ENCODE data around the gene PTCD1.

- no peak for TF ChIP-seq REST (IDR thresholded peaks at IDR 0.05; ENCODE audit: unreplicated experiment)
- no peak for TF ChIP-seq CTCF (conservative IDR thresholded peaks at IDR 0.05; ENCODE audit: low read depth in 2 of 2)
- TF ChIP-seq EZH2phosphoT487 (IDR thresholded peaks at IDR 0.05; ENCODE audit: unreplicated experiment): no peak
- TF ChIP-seq CREB1 (CRISPR knock-in tag; IDR thresholded peaks at IDR 0.05; ENCODE audit: low read depth): no peak
- TF ChIP-seq ZNF114 (CRISPR knock-in tag; IDR thresholded peaks at IDR 0.05): no peak
- TF ChIP-seq ETS1 (IDR thresholded peaks at IDR 0.05): no peak
- no peak for TF ChIP-seq EZH2 (IDR thresholded peaks at IDR 0.05; ENCODE audit: low read depth, unreplicated experiment)
- TF ChIP-seq POLR2AphosphoS5 (IDR thresholded peaks at IDR 0.05; ENCODE audit: low read depth): no peak
- TF ChIP-seq ZNF331 (CRISPR knock-in tag; IDR thresholded peaks at IDR 0.05; ENCODE audit: low read depth): no peak
- TF ChIP-seq JUNB (IDR thresholded peaks at IDR 0.05; ENCODE audit: unreplicated experiment): no peak
- TF ChIP-seq STAT1 (IDR thresholded peaks at IDR 0.05; ENCODE audit: unreplicated experiment): no peak
- no peak for TF ChIP-seq NANOG (IDR thresholded peaks at IDR 0.05; ENCODE audit: borderline replicate concordance)
Measured at GRCh38 chr7:99379043-99379577, 59.5 kb downstream of the PTCD1 start.

Measured in GM23338 (cell line).